Mesodermal cell (in vitro differentiated cells): ENCODE measurements around the gene GPATCH1.

Source experiments
- H3K27ac ChIP-seq: 2 replicates; pipeline ENCODE4 v1.7.0; 2013; ENCODE audit warnings: mild to moderate bottlenecking, low read depth, low read length, moderate library complexity; ENCODE audit not compliant: severe bottlenecking
- H3K36me3 ChIP-seq: 2 replicates; pipeline ENCODE4 v1.7.1; 2013; ENCODE audit warnings: mild to moderate bottlenecking, low read length, moderate library complexity; ENCODE audit not compliant: control insufficient read depth, insufficient read depth
- H3K4me1 ChIP-seq: one replicate; pipeline ENCODE4 v1.7.1; 2013; ENCODE audit warnings: mild to moderate bottlenecking, low read length; ENCODE audit not compliant: insufficient read depth, control insufficient read depth, poor library complexity, severe bottlenecking
- H3K4me3 ChIP-seq: 2 replicates; pipeline ENCODE4 v1.7.0; 2013; ENCODE audit warnings: low read length, control low read depth, mild to moderate bottlenecking; ENCODE audit not compliant: insufficient read depth, poor library complexity, severe bottlenecking; ENCODE audit errors: extremely low read depth
- H3K9me3 ChIP-seq: 2 replicates; pipeline ENCODE4 v1.7.1; 2013; ENCODE audit warnings: mild to moderate bottlenecking, low read length, moderate library complexity; ENCODE audit not compliant: control insufficient read depth
- WGBS, 2 experiments: methylation state at CpG; one replicate each; pipeline ENCODE4 v1.1.5; 2013; ENCODE audit warnings: missing lambda C conversion rate in 2 of 2; ENCODE audit not compliant: insufficient coverage in 2 of 2; 5-methylcytosine and 5-hydroxymethylcytosine counted together

Gene GPATCH1

GRCh38 chr19:33063753-33064457 lies 17.1 kb upstream of the GPATCH1 start:
- Histone ChIP-seq H3K4me1 (peaks cover 4% of the 10 kb centered on the region), H3K36me3 (no peaks in the 10 kb centered on the region), H3K9me3 (no peaks in the 10 kb centered on the region), H3K27ac (no peak overlapping the region), H3K4me3 (peak overlapping the region; percentile 53)
- WGBS, 2 experiments = 6 to 8% methylated on average over 31 to 50 of the region's 56 CpGs

- Histone ChIP-seq H3K27ac (no peak overlapping the region), H3K36me3 (no peaks in the 10 kb centered on the region), H3K9me3 (no peaks in the 10 kb centered on the region), H3K4me1 (peaks cover 4% of the 10 kb centered on the region), H3K4me3 (peak overlapping the region; percentile 53)
- WGBS, 2 experiments = 0% methylated on average over 3 to 17 of the region's 35 CpGs
These were observed 16.6 kb upstream of the GPATCH1 start for GRCh38 chr19:33064458-33064791.

GRCh38 chr19:33064792-33065550 lies 16.0 kb upstream of the GPATCH1 start, which contains the start of gene RHPN2:
TSS of gene RHPN2 (minus strand) at chr19:33064888. CDS start at chr19:33064852, 36 bp downstream.
- no peaks in the 10 kb centered on the region for H3K9me3 ChIP-seq
- H3K4me3 ChIP-seq = peak within 1 kb of the TSS; percentile 53
- H3K36me3 ChIP-seq = no peaks in the 10 kb centered on the region
- WGBS, 2 experiments = 11 to 12% methylated on average over 55 of the region's 86 CpGs
- peaks cover 4% of the 10 kb centered on the region for H3K4me1 ChIP-seq
- H3K27ac ChIP-seq = no peak within 1 kb of the TSS

- H3K4me3 ChIP-seq = no peak overlapping the region
- 89 to 91% methylated on average over 7 to 16 of the region's 18 CpGs for WGBS, 2 experiments
- no peaks in the 10 kb centered on the region for H3K36me3 ChIP-seq
- peaks cover 4% of the 10 kb centered on the region for H3K4me1 ChIP-seq
- no peak overlapping the region for H3K27ac ChIP-seq
- H3K9me3 ChIP-seq = no peaks in the 10 kb centered on the region
These were observed 14.4 kb upstream of the GPATCH1 start for GRCh38 chr19:33066543-33066942.

- WGBS, 2 experiments = 84 to 91% methylated on average over 7 of the region's 8 CpGs
- Histone ChIP-seq H3K9me3 (no peaks in the 10 kb centered on the region), H3K4me3 (no peak overlapping the region), H3K4me1 (peaks cover 4% of the 10 kb centered on the region), H3K27ac (no peak overlapping the region), H3K36me3 (no peaks in the 10 kb centered on the region)
These were observed 13.9 kb upstream of the GPATCH1 start for GRCh38 chr19:33067121-33067520.

- Histone ChIP-seq H3K4me3 (no peak overlapping the region), H3K27ac (no peak overlapping the region), H3K4me1 (no peaks in the 10 kb centered on the region), H3K36me3 (no peaks in the 10 kb centered on the region), H3K9me3 (no peaks in the 10 kb centered on the region)
- WGBS, 2 experiments = 91 to 96% methylated on average over 6 to 7 of the region's 7 CpGs
These were observed 9.1 kb upstream of the GPATCH1 start for GRCh38 chr19:33071887-33072286.

GRCh38 chr19:33075519-33075918 lies 5.5 kb upstream of the GPATCH1 start:
- Histone ChIP-seq H3K36me3 (no peaks in the 10 kb centered on the region), H3K27ac (no peak overlapping the region), H3K4me1 (peaks cover 14% of the 10 kb centered on the region), H3K4me3 (no peak overlapping the region), H3K9me3 (no peaks in the 10 kb centered on the region)
- WGBS, 2 experiments = 75 to 89% methylated on average over 1 to 2 of the region's 2 CpGs

- Histone ChIP-seq H3K27ac (no peak overlapping the region), H3K4me1 (peaks cover 4% of the 10 kb centered on the region), H3K9me3 (no peaks in the 10 kb centered on the region), H3K36me3 (peaks cover 19% of the 10 kb centered on the region), H3K4me3 (no peak overlapping the region)
- 91 to 93% methylated on average over 2 to 3 of the region's 3 CpGs for WGBS, 2 experiments
These were observed 4.7 kb downstream of the GPATCH1 start for GRCh38 chr19:33085570-33086128.

GRCh38 chr19:33086955-33087354 lies 6.0 kb downstream of the GPATCH1 start:
- Histone ChIP-seq H3K36me3 (peaks cover 25% of the 10 kb centered on the region), H3K27ac (no peak overlapping the region), H3K4me3 (no peak overlapping the region), H3K4me1 (peaks cover 2% of the 10 kb centered on the region), H3K9me3 (no peaks in the 10 kb centered on the region)
- 80% methylated on average over 1 of the region's 1 CpG; no CpG with 5 or more reads in 1 of the 2 experiments for WGBS, 2 experiments

GRCh38 chr19:33089010-33089409 lies 8.0 kb downstream of the GPATCH1 start:
- H3K27ac ChIP-seq = no peak overlapping the region
- 88 to 93% methylated on average over 2 of the region's 3 CpGs for whole genome bisulfite sequencing, 2 experiments
- H3K4me1 ChIP-seq = no peaks in the 10 kb centered on the region
- peaks cover 43% of the 10 kb centered on the region for H3K36me3 ChIP-seq
- H3K4me3 ChIP-seq = no peak overlapping the region
- no peaks in the 10 kb centered on the region for H3K9me3 ChIP-seq
